Activated CD4-positive, alpha-beta T cell treated with anti-CD3 and anti-CD28 coated beads for 1 hour (primary cell): ENCODE data around the gene FAM47A.

Experiments used
- DNase-seq: peaks from one replicate; pipeline ENCODE4 v3.0.0-alpha.2; 2020

FAM47A gene

GRCh38 chrX:34132028-34132427, at the start of gene FAM47A:
FAM47A (minus strand) TSS chrX:34132314; CDS start chrX:34132278, 36 bp downstream.
- DNase-seq, result no peak

- DNase-seq, result no peak
Measured at GRCh38 chrX:34147345-34147744, 15.2 kb upstream of the FAM47A start.

- no peak for DNase-seq
Measured at GRCh38 chrX:34146906-34147305, 14.8 kb upstream of the FAM47A start.

- no peak for DNase-seq
Measured at GRCh38 chrX:34144246-34144645, 12.1 kb upstream of the FAM47A start.

GRCh38 chrX:34140816-34141215, 8.7 kb upstream of the FAM47A start:
- DNase-seq, result no peak

- DNase-seq, result no peak
Measured at GRCh38 chrX:34130980-34131744, 952 bp downstream of the FAM47A start.

GRCh38 chrX:34130501-34130900, 1.6 kb downstream of the FAM47A start:
- DNase-seq, result no peak

GRCh38 chrX:34126011-34126410, 6.1 kb downstream of the FAM47A start:
- DNase-seq, result no peak

GRCh38 chrX:34119122-34119521, 13.0 kb downstream of the FAM47A start:
- no peak for DNase-seq

GRCh38 chrX:34112459-34112858, 19.7 kb downstream of the FAM47A start:
- no peak for DNase-seq
